Effector memory CD4-positive, alpha-beta T cell (primary cell): ENCODE results near the gene RNF44.
A peak's percentile ranks its signal among the peaks of the same experiment; 100 is the strongest.
"Not testable (repeated sequence)": the region's sequence is repeated elsewhere in the genome, so short reads cannot be mapped to it uniquely, and the experiment has no call there.

ENCODE experiments used
- DNase-seq, 3 donors: peaks; one replicate each; pipeline ENCODE4 v3.0.0-alpha.2; 2020
- H3K27ac ChIP-seq: 2 replicates; pipeline ENCODE4 v1.7.0; 2013; ENCODE audit warnings: mild to moderate bottlenecking, low read length, moderate library complexity; ENCODE audit not compliant: insufficient read depth, poor library complexity, severe bottlenecking
- H3K27me3 ChIP-seq: replicated peaks from 2 replicates; pipeline ENCODE4 v1.7.0; 2013; ENCODE audit warnings: mild to moderate bottlenecking, low read length; ENCODE audit not compliant: insufficient read depth, control insufficient read depth, poor library complexity, severe bottlenecking
- H3K36me3 ChIP-seq: 2 replicates; pipeline ENCODE4 v1.7.0; 2013; ENCODE audit warnings: mild to moderate bottlenecking, low read length, moderate library complexity; ENCODE audit not compliant: control insufficient read depth, insufficient read depth
- H3K4me1 ChIP-seq: 2 replicates; pipeline ENCODE4 v1.7.0; 2013; ENCODE audit warnings: low read length, mild to moderate bottlenecking; ENCODE audit not compliant: control insufficient read depth, insufficient read depth, poor library complexity, severe bottlenecking
- H3K4me3 ChIP-seq: 2 replicates; pipeline ENCODE4 v1.7.0; 2013; ENCODE audit warnings: low read length, low read depth, mild to moderate bottlenecking; ENCODE audit not compliant: insufficient read depth, poor library complexity, severe bottlenecking
- H3K9me3 ChIP-seq: 2 replicates; pipeline ENCODE4 v1.7.0; 2013; ENCODE audit warnings: mild to moderate bottlenecking, low read length, moderate library complexity; ENCODE audit not compliant: control insufficient read depth

Gene RNF44

DNA sequence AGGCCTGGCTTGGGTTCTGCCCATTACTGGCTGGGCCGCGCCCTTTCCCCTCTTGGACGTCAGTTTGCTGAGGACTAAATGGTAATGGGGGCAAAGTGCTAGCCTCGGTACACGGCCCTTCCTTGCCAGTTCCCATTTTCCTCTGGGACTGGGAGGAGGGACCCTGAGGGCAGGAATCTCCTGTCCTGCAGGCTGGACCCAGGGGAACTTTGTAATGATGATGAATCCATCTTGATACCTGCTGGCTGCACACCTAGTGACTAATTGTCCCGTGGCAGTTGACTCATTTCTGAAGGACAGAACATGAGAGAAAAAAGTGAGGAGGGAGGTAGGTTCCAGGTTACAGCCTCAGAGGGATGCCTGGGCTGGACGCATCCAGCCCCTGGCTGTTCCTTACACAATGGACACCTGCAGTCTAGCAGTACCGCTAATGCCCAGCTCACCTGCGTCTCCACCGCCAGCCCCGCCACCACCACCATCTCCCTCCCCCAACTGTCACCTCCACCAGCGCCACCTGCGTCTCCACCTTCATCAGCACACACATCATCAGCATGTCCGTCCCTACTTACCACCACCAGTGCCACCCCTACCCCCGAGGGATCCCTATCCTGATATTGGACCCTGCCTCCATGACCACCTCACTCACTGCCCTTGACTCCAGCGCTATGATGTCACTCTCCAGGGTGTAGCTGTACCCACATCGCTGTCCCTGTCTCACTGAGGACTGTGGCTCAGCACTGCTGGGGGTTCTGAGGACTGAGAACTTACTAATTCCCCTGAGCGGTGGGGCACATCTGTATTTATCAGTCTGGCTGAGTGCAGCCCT is 16.3 kb upstream of the RNF44 start:
- Histone ChIP-seq H3K27ac (no peak overlapping the region), H3K36me3 (no peaks in the 10 kb centered on the region), H3K9me3 (no peaks in the 10 kb centered on the region), H3K4me3 (no peak overlapping the region), H3K4me1 (peaks cover 32% of the 10 kb centered on the region), H3K27me3 (no peaks in the 10 kb centered on the region)
- DNase-seq: no peak

DNA sequence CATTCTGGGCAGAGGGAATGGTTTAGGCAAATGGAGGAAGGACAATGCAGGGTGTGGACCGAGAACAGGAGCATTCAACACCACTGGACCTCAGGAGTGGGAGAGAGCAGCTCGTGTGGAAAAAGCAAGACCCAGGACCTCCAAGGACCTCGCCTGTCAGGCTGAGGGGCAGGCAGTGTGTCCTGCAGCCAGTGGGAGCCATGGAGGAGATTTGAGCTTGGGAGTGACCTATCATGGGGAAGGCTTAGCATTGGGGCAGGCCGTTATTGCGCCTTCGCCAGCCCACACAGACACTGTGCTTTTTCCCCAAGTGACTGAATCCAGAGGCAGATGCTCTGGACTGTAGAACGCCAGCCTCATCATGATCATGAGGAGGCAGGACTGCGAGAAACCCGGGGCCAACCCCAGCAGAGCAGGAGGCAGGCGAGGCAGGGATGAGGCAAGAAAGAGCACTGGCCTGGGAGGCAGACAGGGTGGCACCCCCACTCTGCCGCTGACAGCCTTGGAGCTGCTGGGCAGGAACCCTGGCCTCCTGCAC is 15.2 kb upstream of the RNF44 start:
- DNase-seq: no peak
- Histone ChIP-seq H3K27ac (no peak overlapping the region), H3K36me3 (no peaks in the 10 kb centered on the region), H3K9me3 (no peaks in the 10 kb centered on the region), H3K4me3 (no peak overlapping the region), H3K4me1 (peaks cover 35% of the 10 kb centered on the region), H3K27me3 (no peaks in the 10 kb centered on the region)

DNA sequence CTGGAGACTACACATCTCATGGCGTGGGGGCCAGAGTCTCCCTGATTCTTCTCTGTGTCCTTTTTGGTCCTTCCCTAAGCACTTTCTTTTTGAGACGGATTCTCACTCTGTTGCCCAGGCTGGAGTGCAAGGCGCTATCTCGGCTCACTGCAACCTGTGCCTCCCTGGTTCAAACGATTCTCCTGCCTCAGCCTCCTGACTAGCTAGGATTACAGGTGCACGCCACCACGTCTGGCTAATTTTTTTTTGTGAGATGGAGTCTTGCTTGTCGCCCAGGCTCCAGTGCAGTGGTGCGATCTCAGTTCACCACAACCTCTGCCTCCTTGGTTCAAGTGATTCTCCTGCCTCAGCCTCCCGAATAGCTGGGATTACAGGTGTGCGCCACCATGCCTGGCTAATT is 13.7 kb upstream of the RNF44 start:
- H3K27me3 ChIP-seq, H3K9me3 ChIP-seq, DNase-seq, H3K36me3 ChIP-seq: not testable (repeated sequence)
- H3K4me1 ChIP-seq: peaks cover 28% of the 10 kb centered on the region
- peak overlapping the region; percentile 18 for H3K27ac ChIP-seq
- H3K4me3 ChIP-seq: peak overlapping the region; percentile 25

- Histone ChIP-seq H3K9me3 (no peaks in the 10 kb centered on the region), H3K36me3 (no peaks in the 10 kb centered on the region), H3K4me1 (peaks cover 27% of the 10 kb centered on the region), H3K27me3 (no peaks in the 10 kb centered on the region), H3K4me3 (peak overlapping the region; percentile 25), H3K27ac (peak overlapping the region; percentile 18)
- no peak for DNase-seq
Measured at GRCh38 chr5:176550275-176550831, 13.2 kb upstream of the RNF44 start.

- no peak overlapping the region for H3K4me3 ChIP-seq
- no peaks in the 10 kb centered on the region for H3K9me3 ChIP-seq
- DNase-seq: no peak
- H3K27me3 ChIP-seq: no peaks in the 10 kb centered on the region
- peaks cover 28% of the 10 kb centered on the region for H3K4me1 ChIP-seq
- H3K36me3 ChIP-seq: no peaks in the 10 kb centered on the region
- H3K27ac ChIP-seq: no peak overlapping the region
Measured at GRCh38 chr5:176549871-176550270, 12.7 kb upstream of the RNF44 start.

DNA sequence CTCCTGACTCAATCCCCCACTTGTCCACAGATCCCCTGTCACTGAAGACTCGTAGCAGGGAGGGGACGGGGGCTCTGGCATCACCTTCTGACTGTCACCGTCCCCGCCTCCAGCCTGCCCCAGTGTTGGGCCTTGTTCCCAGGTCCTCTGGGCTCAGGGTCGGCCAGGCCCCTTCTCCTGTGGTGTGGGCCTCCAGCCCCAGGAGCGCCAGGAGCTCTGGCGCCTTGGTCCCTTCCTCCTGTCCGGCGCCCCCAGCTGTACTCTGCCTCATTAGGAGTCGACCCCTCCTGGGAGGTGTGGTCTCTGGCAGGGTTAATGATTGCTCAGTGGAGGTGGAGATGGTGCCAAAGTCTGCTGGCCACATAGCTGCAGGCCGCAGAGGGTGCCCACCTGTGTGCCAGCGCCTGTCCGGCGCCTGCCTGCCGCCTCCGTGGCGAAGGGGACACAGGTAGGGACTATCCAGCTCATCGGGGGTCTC is 11.8 kb upstream of the RNF44 start, which contains the start of gene CDHR2:
Gene CDHR2 (plus strand): TSS at position 376 of the 478 bp plus-strand sequence. CDS start 16,011 bp downstream, outside the sequence.
- Histone ChIP-seq H3K9me3 (no peaks in the 10 kb centered on the region), H3K4me1 (peaks cover 28% of the 10 kb centered on the region), H3K4me3 (no peak within 1 kb of the TSS), H3K27me3 (no peaks in the 10 kb centered on the region), H3K36me3 (no peaks in the 10 kb centered on the region), H3K27ac (peak within 1 kb of the TSS; percentile 41)
- no peak for DNase-seq

DNA sequence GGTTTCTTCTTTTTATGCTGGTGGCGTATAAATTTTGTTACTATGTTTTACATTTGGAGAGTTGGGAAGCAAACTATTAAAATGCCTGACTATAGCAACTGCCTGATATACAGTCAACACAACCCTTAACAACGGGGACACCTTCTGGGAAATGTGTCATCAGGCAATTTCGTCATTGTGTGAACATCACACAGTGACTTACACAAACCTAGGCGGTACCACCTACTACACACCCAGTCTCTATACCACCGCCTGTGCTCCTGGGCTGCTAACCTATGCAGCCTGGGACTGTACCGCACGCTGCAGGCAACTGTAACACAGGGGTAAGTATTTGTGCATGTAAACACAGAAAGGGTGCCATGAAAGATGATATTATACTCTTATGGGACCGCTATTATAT is 10.6 kb upstream of the RNF44 start:
- Histone ChIP-seq H3K4me1 (peaks cover 33% of the 10 kb centered on the region), H3K27me3 (no peaks in the 10 kb centered on the region), H3K9me3 (no peaks in the 10 kb centered on the region), H3K27ac (peak overlapping the region; percentile 44), H3K4me3 (no peak overlapping the region), H3K36me3 (no peaks in the 10 kb centered on the region)
- no peak for DNase-seq

GRCh38 chr5:176545737-176546509 is 8.7 kb upstream of the RNF44 start:
- Histone ChIP-seq H3K27me3 (no peaks in the 10 kb centered on the region), H3K36me3 (no peaks in the 10 kb centered on the region), H3K9me3 (no peaks in the 10 kb centered on the region), H3K27ac (no peak overlapping the region), H3K4me3 (no peak overlapping the region), H3K4me1 (peaks cover 48% of the 10 kb centered on the region)
- no peak for DNase-seq

- H3K4me1 ChIP-seq: peaks cover 48% of the 10 kb centered on the region
- no peaks in the 10 kb centered on the region for H3K36me3 ChIP-seq
- no peak overlapping the region for H3K4me3 ChIP-seq
- no peak overlapping the region for H3K27ac ChIP-seq
- no peak for DNase-seq
- no peaks in the 10 kb centered on the region for H3K9me3 ChIP-seq
- H3K27me3 ChIP-seq: no peaks in the 10 kb centered on the region
Measured at GRCh38 chr5:176545388-176545736, 8.2 kb upstream of the RNF44 start.
